ENCODE measurements around the gene CAPG. TPM values are rescaled to one million over a fixed set of nuclear protein-coding genes. Genes with fewer than 3 reads are reported as not detected.

Gene CAPG
- total RNA-seq, 1 donor from 2014 or later, result 419 TPM

GRCh38 chr2:85431570-85432205, 21.5 kb upstream of the CAPG start:
- no peak for DNase-seq
- no peaks in the 10 kb centered on the region for H3K9me3 ChIP-seq
- H3K27ac ChIP-seq, result no peak overlapping the region
- H3K4me3 ChIP-seq, result no peak overlapping the region
- intact Hi-C loops (cut with DNase I), result no loop called here
- no peak for TF ChIP-seq CTCF (IDR thresholded peaks at IDR 0.05)
- no peaks in the 10 kb centered on the region for H3K27me3 ChIP-seq
- no peaks in the 10 kb centered on the region for H3K36me3 ChIP-seq
- no peak for ATAC-seq
- peaks cover 17% of the 10 kb centered on the region for H3K4me1 ChIP-seq

DNA sequence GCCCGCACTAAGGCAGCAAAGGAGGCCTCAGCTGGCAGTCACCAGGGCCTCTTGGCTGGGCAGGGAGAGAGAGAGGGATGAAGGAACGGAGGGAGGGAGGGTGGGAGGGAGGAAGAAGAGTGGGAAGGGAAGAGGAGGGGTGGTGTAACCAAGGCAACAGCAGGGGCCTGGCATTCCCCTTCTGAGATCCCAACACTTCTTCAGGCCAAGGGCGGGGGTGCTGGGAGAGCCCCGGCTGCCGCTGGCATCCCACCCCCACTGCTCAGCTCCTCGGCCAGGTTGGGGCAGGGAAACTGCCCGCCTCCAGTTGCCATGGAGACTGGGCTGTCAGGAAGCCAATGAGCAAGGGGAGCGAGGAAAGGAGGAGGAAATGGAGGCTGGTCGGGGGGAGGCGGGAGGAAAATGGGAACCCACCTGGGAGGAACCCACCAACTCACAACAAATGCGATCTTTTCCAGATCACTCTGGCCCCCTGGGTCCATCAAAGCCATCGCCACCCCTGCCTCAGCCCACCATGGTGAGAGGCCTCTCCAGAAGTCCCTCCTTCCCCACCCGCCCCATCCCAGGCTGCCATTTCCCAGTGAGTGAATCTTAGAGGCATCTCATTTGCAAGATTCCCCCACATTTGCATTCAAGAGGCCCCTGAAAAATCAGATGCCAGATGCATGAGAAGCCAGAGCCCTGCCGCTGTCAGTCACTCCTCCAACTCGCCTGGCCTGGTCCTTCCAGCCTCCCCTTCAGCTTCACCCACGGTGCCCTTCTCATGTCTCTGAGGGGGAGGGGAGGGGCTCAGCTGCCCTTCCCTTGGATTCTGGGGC, 20.8 kb upstream of the CAPG start:
- Histone ChIP-seq H3K36me3 (no peaks in the 10 kb centered on the region), H3K4me3 (no peak overlapping the region), H3K27me3 (no peaks in the 10 kb centered on the region), H3K4me1 (peaks cover 14% of the 10 kb centered on the region), H3K9me3 (no peaks in the 10 kb centered on the region), H3K27ac (no peak overlapping the region)
- no peak for TF ChIP-seq CTCF (IDR thresholded peaks at IDR 0.05)
- DNase-seq, result no peak
- no peak for ATAC-seq
- intact Hi-C loops (cut with DNase I), result no loop called here

DNA sequence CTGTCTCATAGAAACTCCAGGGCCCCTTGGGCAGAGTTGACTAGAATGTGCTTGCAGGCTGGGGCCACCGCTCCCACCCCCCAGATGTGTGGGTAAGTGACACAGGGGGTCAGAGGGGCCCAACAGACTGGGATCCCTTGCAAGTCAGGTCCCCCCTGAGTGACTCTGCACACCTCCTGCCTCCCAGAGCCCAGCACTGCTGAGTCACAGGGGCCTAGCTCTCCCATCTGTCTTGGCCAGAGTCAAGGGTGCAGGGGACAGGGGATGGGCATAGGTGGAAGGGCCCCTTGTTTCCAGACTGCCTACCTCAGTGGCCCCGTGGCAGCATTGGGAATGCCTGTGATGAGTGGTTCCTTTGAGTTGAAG, 19.7 kb upstream of the CAPG start:
- DNase-seq (no peak), ATAC-seq (no peak)
- TF ChIP-seq CTCF (IDR thresholded peaks at IDR 0.05), result no peak
- H3K4me3 ChIP-seq, result no peak overlapping the region
- H3K4me1 ChIP-seq, result peaks cover 10% of the 10 kb centered on the region
- no peaks in the 10 kb centered on the region for H3K9me3 ChIP-seq
- H3K36me3 ChIP-seq, result no peaks in the 10 kb centered on the region
- no peak overlapping the region for H3K27ac ChIP-seq
- no peaks in the 10 kb centered on the region for H3K27me3 ChIP-seq
- intact Hi-C loops (cut with DNase I), result no loop called here

- no peak for TF ChIP-seq CTCF (IDR thresholded peaks at IDR 0.05)
- Histone ChIP-seq H3K27ac (no peak overlapping the region), H3K27me3 (no peaks in the 10 kb centered on the region), H3K4me3 (no peak overlapping the region), H3K9me3 (no peaks in the 10 kb centered on the region), H3K36me3 (no peaks in the 10 kb centered on the region), H3K4me1 (peaks cover 10% of the 10 kb centered on the region)
- no peak for DNase-seq
- no peak for ATAC-seq
- intact Hi-C loops (cut with DNase I), result no loop called here
These were observed 19.2 kb upstream of the CAPG start for GRCh38 chr2:85429213-85429923.

DNA sequence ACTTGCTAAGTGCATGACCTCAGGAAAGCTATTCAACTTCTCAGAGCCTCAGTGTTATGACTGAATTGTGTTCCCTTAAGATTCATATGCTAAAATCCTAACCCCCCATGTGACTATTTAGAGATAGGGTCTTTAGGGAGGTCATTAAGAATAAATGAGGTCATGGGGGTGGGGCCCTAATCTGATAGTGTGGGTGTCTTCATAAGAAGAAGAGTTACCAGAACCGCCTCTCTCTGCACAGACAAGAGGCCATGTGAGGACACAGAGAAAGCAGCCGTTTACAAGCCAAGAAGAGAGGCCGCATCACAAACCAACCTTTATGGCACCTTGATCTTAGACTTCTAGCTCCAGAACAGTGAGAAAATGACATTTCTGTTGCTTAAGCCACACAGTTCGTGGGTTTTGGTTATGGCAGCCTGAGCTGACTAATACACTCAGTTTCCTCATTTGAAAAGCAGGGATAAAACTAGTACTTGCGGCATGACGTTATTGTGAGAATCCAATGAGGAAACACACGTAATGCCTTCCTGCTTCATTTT, 18.2 kb upstream of the CAPG start:
- H3K36me3 ChIP-seq, result no peaks in the 10 kb centered on the region
- intact Hi-C loops (cut with DNase I), result no loop called here
- ATAC-seq (peak; percentile 29), DNase-seq (no peak)
- H3K27ac ChIP-seq, result no peak overlapping the region
- no peak overlapping the region for H3K4me3 ChIP-seq
- no peak for TF ChIP-seq CTCF (IDR thresholded peaks at IDR 0.05)
- H3K27me3 ChIP-seq, result no peaks in the 10 kb centered on the region
- H3K4me1 ChIP-seq, result peaks cover under 1% of the 10 kb centered on the region
- no peaks in the 10 kb centered on the region for H3K9me3 ChIP-seq

Data from upper lobe of right lung (tissue), 1 donor.